Astrocyte (in vitro differentiated cells and primary cell): ENCODE results near the gene PPP2R3A. TPM values are rescaled to one million over a fixed set of nuclear protein-coding genes. Genes with fewer than 3 reads are reported as not detected.

Experiments
- DNase-seq: peaks from one replicate; pipeline ENCODE4 v3.0.0-alpha.2; 2010; ENCODE audit warnings: low read depth
- FAIRE-seq: peaks from 2 replicates; lab custom pipeline; 2011; peaks lifted over from hg19 to GRCh38; lab: Jason Lieb, UNC
- H2AFZ ChIP-seq: 2 replicates; pipeline ENCODE4 v1.6.0; 2012; ENCODE audit warnings: low read depth, low read length, inconsistent platforms
- H3K27ac ChIP-seq: 2 replicates; pipeline ENCODE4 v1.5.1; 2011; ENCODE audit warnings: low read depth, low read length, inconsistent platforms
- H3K27me3 ChIP-seq: 2 replicates; pipeline ENCODE4 v1.6.0; 2011; ENCODE audit warnings: low read length, inconsistent platforms; ENCODE audit not compliant: insufficient read depth
- H3K36me3 ChIP-seq: 2 replicates; pipeline ENCODE4 v1.5.1; 2011; ENCODE audit warnings: low read length, inconsistent platforms; ENCODE audit not compliant: insufficient read depth
- H3K4me1 ChIP-seq: 2 replicates; pipeline ENCODE4 v1.5.1; 2011; ENCODE audit warnings: low read length, inconsistent platforms; ENCODE audit not compliant: insufficient read depth
- H3K4me2 ChIP-seq: 2 replicates; pipeline ENCODE4 v1.6.0; 2012; ENCODE audit warnings: low read length, inconsistent platforms
- H3K4me3 ChIP-seq: 2 replicates; pipeline ENCODE4 v1.5.1; 2011; ENCODE audit warnings: low read depth, mild to moderate bottlenecking, low read length, inconsistent platforms; ENCODE audit not compliant: insufficient read depth
- H3K79me2 ChIP-seq: 2 replicates; pipeline ENCODE4 v1.6.0; 2012; ENCODE audit warnings: mild to moderate bottlenecking, low read length, inconsistent platforms; ENCODE audit not compliant: insufficient read depth
- H3K9ac ChIP-seq: 2 replicates; pipeline ENCODE4 v1.6.0; 2012; ENCODE audit warnings: mild to moderate bottlenecking, low read length, inconsistent platforms
- H3K9me3 ChIP-seq: 2 replicates; pipeline ENCODE4 v1.5.1; 2012; ENCODE audit warnings: low read depth, mild to moderate bottlenecking, low read length, inconsistent platforms; ENCODE audit not compliant: insufficient read depth
- H4K20me1 ChIP-seq: 2 replicates; pipeline ENCODE4 v1.6.0; 2012; ENCODE audit warnings: low read length, inconsistent platforms; ENCODE audit not compliant: insufficient read depth
- H3K27ac Mint-ChIP-seq: one replicate; pipeline ENCODE4 v1.8.0; 2021; ENCODE audit warnings: mild to moderate bottlenecking, mixed read lengths; ENCODE audit not compliant: unreplicated experiment
- H3K27me3 Mint-ChIP-seq: one replicate; pipeline ENCODE4 v1.8.0; 2021; ENCODE audit warnings: low read depth, mixed read lengths; ENCODE audit not compliant: unreplicated experiment
- H3K36me3 Mint-ChIP-seq: one replicate; pipeline ENCODE4 v1.8.0; 2021; ENCODE audit warnings: low read depth, mixed read lengths; ENCODE audit not compliant: unreplicated experiment
- H3K4me1 Mint-ChIP-seq: one replicate; pipeline ENCODE4 v1.8.0; 2021; ENCODE audit warnings: low read depth, mixed read lengths; ENCODE audit not compliant: unreplicated experiment
- H3K4me3 Mint-ChIP-seq: one replicate; pipeline ENCODE4 v1.8.0; 2021; ENCODE audit warnings: mild to moderate bottlenecking, moderate library complexity, mixed read lengths; ENCODE audit not compliant: unreplicated experiment
- H3K9me3 Mint-ChIP-seq: one replicate; pipeline ENCODE4 v1.8.0; 2021; ENCODE audit warnings: mild to moderate bottlenecking, mixed read lengths; ENCODE audit not compliant: unreplicated experiment
- EZH2 ChIP-seq: IDR thresholded peaks from 2 replicates; pipeline ENCODE4 v1.6.1; 2012; ENCODE audit warnings: mild to moderate bottlenecking, low read length, inconsistent platforms; ENCODE audit not compliant: insufficient read depth
- total RNA-seq: library from RNA; stranded (reverse); gene quantifications from 2 replicates; pipeline ENCODE4 v1.2.1, GENCODE V29; 2021
- TF ChIP-seq, protein P1 (sequence below): IDR thresholded peaks from 2 replicates; pipeline ENCODE4 v1.5.1; 2011; ENCODE audit warnings: low read depth, mild to moderate bottlenecking, inconsistent platforms, low read length, moderate library complexity; ENCODE audit not compliant: insufficient read depth

The PPP2R3A gene
- total RNA-seq, 1 donor from 2014 or later: 18.7 TPM

DNA sequence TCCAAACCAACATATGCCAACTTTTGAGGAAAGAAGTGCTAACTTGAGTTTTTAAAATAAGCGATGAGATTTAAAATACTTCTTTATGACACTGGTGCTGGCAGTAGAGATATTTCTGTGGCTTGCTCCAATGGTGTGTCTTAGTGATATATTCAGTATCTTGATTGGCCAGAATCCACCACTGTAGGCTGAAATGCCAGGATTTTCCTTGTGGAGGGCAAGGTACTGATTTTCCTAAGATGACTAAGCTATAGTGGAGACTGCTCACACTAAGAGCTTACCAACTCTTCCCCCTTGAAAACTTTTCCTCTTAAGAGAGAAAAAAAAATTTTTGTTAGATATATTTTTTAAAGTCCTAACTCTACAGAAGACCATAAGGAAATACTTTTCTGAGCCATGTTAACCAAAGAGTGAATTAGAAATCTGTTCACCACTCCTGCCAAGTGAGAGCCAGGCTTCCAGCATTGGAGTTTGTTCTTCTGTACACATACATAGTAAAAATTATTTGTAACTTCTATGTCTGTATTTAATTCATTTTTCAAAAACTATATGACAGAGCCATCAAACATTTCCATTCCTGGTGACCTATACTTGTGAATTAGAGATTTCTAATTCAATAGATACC, 109.1 kb downstream of the PPP2R3A start:
- no peak overlapping the region for H3K27ac Mint-ChIP-seq
- H3K4me2 ChIP-seq: no peak overlapping the region
- H2AFZ ChIP-seq: no peak overlapping the region
- H3K4me3 Mint-ChIP-seq: no peak overlapping the region
- no peaks in the 10 kb centered on the region for H4K20me1 ChIP-seq
- peaks cover 3% of the 10 kb centered on the region for H3K36me3 ChIP-seq
- H3K27me3 ChIP-seq: no peaks in the 10 kb centered on the region
- H3K4me3 ChIP-seq: no peak overlapping the region
- no peaks in the 10 kb centered on the region for H3K79me2 ChIP-seq
- H3K4me1 ChIP-seq: peaks cover 23% of the 10 kb centered on the region
- no peaks in the 10 kb centered on the region for H3K27me3 Mint-ChIP-seq
- TF ChIP-seq, protein P1, sequence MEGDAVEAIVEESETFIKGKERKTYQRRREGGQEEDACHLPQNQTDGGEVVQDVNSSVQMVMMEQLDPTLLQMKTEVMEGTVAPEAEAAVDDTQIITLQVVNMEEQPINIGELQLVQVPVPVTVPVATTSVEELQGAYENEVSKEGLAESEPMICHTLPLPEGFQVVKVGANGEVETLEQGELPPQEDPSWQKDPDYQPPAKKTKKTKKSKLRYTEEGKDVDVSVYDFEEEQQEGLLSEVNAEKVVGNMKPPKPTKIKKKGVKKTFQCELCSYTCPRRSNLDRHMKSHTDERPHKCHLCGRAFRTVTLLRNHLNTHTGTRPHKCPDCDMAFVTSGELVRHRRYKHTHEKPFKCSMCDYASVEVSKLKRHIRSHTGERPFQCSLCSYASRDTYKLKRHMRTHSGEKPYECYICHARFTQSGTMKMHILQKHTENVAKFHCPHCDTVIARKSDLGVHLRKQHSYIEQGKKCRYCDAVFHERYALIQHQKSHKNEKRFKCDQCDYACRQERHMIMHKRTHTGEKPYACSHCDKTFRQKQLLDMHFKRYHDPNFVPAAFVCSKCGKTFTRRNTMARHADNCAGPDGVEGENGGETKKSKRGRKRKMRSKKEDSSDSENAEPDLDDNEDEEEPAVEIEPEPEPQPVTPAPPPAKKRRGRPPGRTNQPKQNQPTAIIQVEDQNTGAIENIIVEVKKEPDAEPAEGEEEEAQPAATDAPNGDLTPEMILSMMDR: no peak
- TF ChIP-seq EZH2: no peak
- H3K36me3 Mint-ChIP-seq: no peaks in the 10 kb centered on the region
- no peaks in the 10 kb centered on the region for H3K9me3 Mint-ChIP-seq
- no peak overlapping the region for H3K9ac ChIP-seq
- DNase-seq (peak; percentile 47), FAIRE-seq (no peak)
- H3K4me1 Mint-ChIP-seq: peaks cover 32% of the 10 kb centered on the region
- no peak overlapping the region for H3K27ac ChIP-seq
- no peaks in the 10 kb centered on the region for H3K9me3 ChIP-seq

DNA sequence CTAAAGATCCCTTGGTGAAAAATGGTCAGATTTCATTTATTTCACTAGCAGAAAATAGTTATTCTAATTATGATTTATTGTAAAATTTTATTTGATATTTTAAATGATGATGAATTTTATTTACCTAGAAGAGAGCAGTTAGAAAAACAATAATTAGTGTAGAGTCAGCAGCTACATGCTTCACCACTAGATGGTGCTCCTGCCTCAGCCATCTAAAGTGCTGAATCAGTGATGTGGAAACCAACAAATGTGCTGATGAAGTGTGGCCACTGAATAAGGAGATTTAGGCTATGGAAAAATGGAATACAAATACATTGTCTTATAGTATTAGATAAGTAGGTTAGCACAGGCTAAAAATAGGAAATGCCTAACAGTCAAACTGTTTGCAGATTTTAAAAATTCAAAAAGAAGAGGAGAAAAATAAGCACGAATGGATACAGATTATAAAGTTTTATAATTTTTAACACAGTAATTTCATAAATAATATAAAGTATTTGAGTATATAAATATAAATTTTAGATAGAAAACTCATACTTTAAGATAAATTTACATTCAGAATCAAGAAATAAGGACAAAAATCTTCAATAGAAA, 109.8 kb downstream of the PPP2R3A start:
- Mint-ChIP-seq H3K4me1 (peaks cover 28% of the 10 kb centered on the region), H3K27ac (no peak overlapping the region), H3K9me3 (no peaks in the 10 kb centered on the region), H3K27me3 (no peaks in the 10 kb centered on the region), H3K4me3 (no peak overlapping the region), H3K36me3 (no peaks in the 10 kb centered on the region)
- no peak overlapping the region for H3K4me3 ChIP-seq
- no peak overlapping the region for H3K27ac ChIP-seq
- H3K36me3 ChIP-seq: peaks cover 3% of the 10 kb centered on the region
- H3K9ac ChIP-seq: no peak overlapping the region
- FAIRE-seq (peak; percentile 73), DNase-seq (peak; percentile 48)
- peaks cover 16% of the 10 kb centered on the region for H3K4me1 ChIP-seq
- TF ChIP-seq, protein P1: peak; percentile 98
- TF ChIP-seq EZH2: no peak
- H3K27me3 ChIP-seq: no peaks in the 10 kb centered on the region
- H4K20me1 ChIP-seq: no peaks in the 10 kb centered on the region
- no peak overlapping the region for H3K4me2 ChIP-seq
- H2AFZ ChIP-seq: no peak overlapping the region
- H3K9me3 ChIP-seq: no peaks in the 10 kb centered on the region
- H3K79me2 ChIP-seq: no peaks in the 10 kb centered on the region

DNA sequence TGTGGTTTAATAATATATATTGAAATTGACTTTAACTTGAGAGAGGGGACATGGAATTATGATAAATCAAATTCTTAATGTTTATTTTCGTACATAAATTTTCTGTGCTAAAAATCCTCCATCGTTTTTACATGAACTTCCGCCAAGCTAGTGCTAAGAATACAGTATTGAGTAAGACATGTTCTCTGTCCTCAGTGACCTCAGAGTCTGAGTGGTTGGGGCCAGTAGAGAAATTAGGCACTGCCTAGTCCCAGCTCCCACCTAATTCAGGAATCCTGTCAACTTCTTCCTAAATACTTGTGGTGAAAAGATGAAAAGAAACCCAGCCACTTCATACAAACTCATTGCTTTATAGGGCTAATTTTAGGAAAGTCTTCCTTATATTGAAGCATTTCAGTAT, 110.3 kb downstream of the PPP2R3A start:
- H3K4me1 Mint-ChIP-seq: peaks cover 25% of the 10 kb centered on the region
- DNase-seq (peak; percentile 34), FAIRE-seq (no peak)
- H4K20me1 ChIP-seq: no peaks in the 10 kb centered on the region
- no peaks in the 10 kb centered on the region for H3K27me3 Mint-ChIP-seq
- no peak overlapping the region for H3K9ac ChIP-seq
- no peak overlapping the region for H3K4me2 ChIP-seq
- peaks cover 3% of the 10 kb centered on the region for H3K36me3 ChIP-seq
- TF ChIP-seq EZH2: no peak
- TF ChIP-seq, protein P1: no peak
- H3K4me3 ChIP-seq: no peak overlapping the region
- no peaks in the 10 kb centered on the region for H3K9me3 ChIP-seq
- H3K27me3 ChIP-seq: no peaks in the 10 kb centered on the region
- H3K27ac ChIP-seq: no peak overlapping the region
- peaks cover 11% of the 10 kb centered on the region for H3K4me1 ChIP-seq
- no peaks in the 10 kb centered on the region for H3K9me3 Mint-ChIP-seq
- no peaks in the 10 kb centered on the region for H3K79me2 ChIP-seq
- peak overlapping the region; percentile 4 for H3K4me3 Mint-ChIP-seq
- H3K36me3 Mint-ChIP-seq: no peaks in the 10 kb centered on the region
- no peak overlapping the region for H3K27ac Mint-ChIP-seq
- no peak overlapping the region for H2AFZ ChIP-seq
